Right atrium auricular region (tissue), 2 donors: ENCODE data around the gene EIF4E2. TPM values are rescaled to one million over a fixed set of nuclear protein-coding genes. Genes with fewer than 3 reads are reported as not detected.

Experiments
- DNase-seq: peaks from one replicate; pipeline ENCODE4 v3.0.0-alpha.2; 2019; ENCODE audit warnings: low spot score
- H3K27ac ChIP-seq, 2 donors: fragments of 200-600 bp; sonication (generic); 1 replicate in 1 of 2; 2 replicates in 1 of 2; pipeline ENCODE4 v1.5.1; 2016 to 2019
- H3K27me3 ChIP-seq, 2 donors: fragments of 200-600 bp; sonication (generic); one replicate each; pipeline versions ENCODE4 v1.5.1 to v1.6.0; 2017 to 2019
- H3K36me3 ChIP-seq: fragments of 200-600 bp; sonication (generic); one replicate; pipeline ENCODE4 v1.5.1; 2016
- H3K4me1 ChIP-seq, 2 donors: fragments of 200-600 bp; sonication (generic); one replicate each; pipeline versions ENCODE4 v1.5.1 to v1.6.0; 2017 to 2019
- H3K4me3 ChIP-seq, 2 donors: fragments of 200-600 bp; sonication (generic); 1 replicate in 1 of 2; 2 replicates in 1 of 2; pipeline ENCODE4 v1.5.1; 2017 to 2019; ENCODE audit warnings: mild to moderate bottlenecking in 1 of 2, moderate library complexity in 1 of 2
- H3K9me3 ChIP-seq, 2 donors: fragments of 200-600 bp; sonication (generic); one replicate each; pipeline ENCODE4 v1.5.1; 2019
- CTCF ChIP-seq, 2 donors: fragments of 200-600 bp; sonication (generic); IDR thresholded peaks; one replicate each; pipeline ENCODE4 v1.5.1; 2019; ENCODE audit warnings: antibody characterized with exemption in 2 of 2
- total RNA-seq, 2 donors: library from RNA; depleted of rRNA; stranded (reverse); fragments of >200 nt; gene quantifications; one replicate each; pipeline ENCODE4 v1.1.0, GENCODE V29; 2016

Gene EIF4E2
- total RNA-seq, 2 donors from 2014 or later, result 23.3 to 23.4 TPM

GRCh38 chr2:232537499-232537898 is 13.0 kb upstream of the EIF4E2 start:
- Histone ChIP-seq H3K4me3 (no peak overlapping the region), H3K27me3 (no peaks in the 10 kb centered on the region), H3K9me3 (peaks cover 0 to 12% of the 10 kb centered on the region in 2 donors), H3K4me1 (peaks cover 0 to 8% of the 10 kb centered on the region in 2 donors), H3K27ac (peak overlapping the region in 1 of 2 donors; percentile 32), H3K36me3 (no peaks in the 10 kb centered on the region)
- TF ChIP-seq CTCF (IDR thresholded peaks at IDR 0.05), result no peak
- no peak for DNase-seq

GRCh38 chr2:232538671-232539070 is 11.8 kb upstream of the EIF4E2 start:
- no peak for DNase-seq
- Histone ChIP-seq H3K4me3 (no peak overlapping the region), H3K9me3 (peaks cover 0 to 12% of the 10 kb centered on the region in 2 donors), H3K27me3 (no peaks in the 10 kb centered on the region), H3K36me3 (no peaks in the 10 kb centered on the region), H3K27ac (no peak overlapping the region), H3K4me1 (peaks cover 0 to 8% of the 10 kb centered on the region in 2 donors)
- TF ChIP-seq CTCF (IDR thresholded peaks at IDR 0.05), result no peak

- no peak for DNase-seq
- Histone ChIP-seq H3K27ac (no peak within 1 kb of the TSS), H3K27me3 (no peaks in the 10 kb centered on the region)
Measured at GRCh38 chr2:232539298-232540231, 10.9 kb upstream of the EIF4E2 start, which contains the start of gene CHRNG. CHRNG (plus strand) TSS chr2:232539692; CDS start chr2:232539748, 56 bp downstream.

GRCh38 chr2:232540441-232541041 is 9.9 kb upstream of the EIF4E2 start:
- no peak overlapping the region for H3K27ac ChIP-seq
- H3K9me3 ChIP-seq, result peaks cover 0 to 12% of the 10 kb centered on the region in 2 donors
- TF ChIP-seq CTCF (IDR thresholded peaks at IDR 0.05), result no peak
- H3K4me3 ChIP-seq, result no peak overlapping the region
- H3K36me3 ChIP-seq, result no peaks in the 10 kb centered on the region
- no peaks in the 10 kb centered on the region for H3K27me3 ChIP-seq
- no peak for DNase-seq
- H3K4me1 ChIP-seq, result peaks cover 0 to 8% of the 10 kb centered on the region in 2 donors

More at GRCh38 chr2:232539298-232540231, 10.9 kb upstream of the EIF4E2 start, which contains the start of gene CHRNG:
- no peak for TF ChIP-seq CTCF (IDR thresholded peaks at IDR 0.05)
- Histone ChIP-seq H3K9me3 (peaks cover 0 to 12% of the 10 kb centered on the region in 2 donors), H3K4me3 (no peak within 1 kb of the TSS), H3K4me1 (peaks cover 0 to 8% of the 10 kb centered on the region in 2 donors), H3K36me3 (no peaks in the 10 kb centered on the region)

- Histone ChIP-seq H3K27ac (no peak overlapping the region), H3K9me3 (peaks cover 0 to 6% of the 10 kb centered on the region in 2 donors), H3K36me3 (no peaks in the 10 kb centered on the region), H3K27me3 (no peaks in the 10 kb centered on the region), H3K4me3 (no peak overlapping the region), H3K4me1 (peaks cover 0 to 8% of the 10 kb centered on the region in 2 donors)
- no peak for DNase-seq
- TF ChIP-seq CTCF (IDR thresholded peaks at IDR 0.05), result no peak
Measured at GRCh38 chr2:232541195-232541960, 9.1 kb upstream of the EIF4E2 start.
